NK-92 (cell line): Measurements from ENCODE around the gene XXYLT1.

Experiments
- DNase-seq: peaks from one replicate; lab custom pipeline; 2025; ENCODE audit not compliant: unreplicated experiment; lab: John Stamatoyannopoulos, UW

XXYLT1 gene

DNA sequence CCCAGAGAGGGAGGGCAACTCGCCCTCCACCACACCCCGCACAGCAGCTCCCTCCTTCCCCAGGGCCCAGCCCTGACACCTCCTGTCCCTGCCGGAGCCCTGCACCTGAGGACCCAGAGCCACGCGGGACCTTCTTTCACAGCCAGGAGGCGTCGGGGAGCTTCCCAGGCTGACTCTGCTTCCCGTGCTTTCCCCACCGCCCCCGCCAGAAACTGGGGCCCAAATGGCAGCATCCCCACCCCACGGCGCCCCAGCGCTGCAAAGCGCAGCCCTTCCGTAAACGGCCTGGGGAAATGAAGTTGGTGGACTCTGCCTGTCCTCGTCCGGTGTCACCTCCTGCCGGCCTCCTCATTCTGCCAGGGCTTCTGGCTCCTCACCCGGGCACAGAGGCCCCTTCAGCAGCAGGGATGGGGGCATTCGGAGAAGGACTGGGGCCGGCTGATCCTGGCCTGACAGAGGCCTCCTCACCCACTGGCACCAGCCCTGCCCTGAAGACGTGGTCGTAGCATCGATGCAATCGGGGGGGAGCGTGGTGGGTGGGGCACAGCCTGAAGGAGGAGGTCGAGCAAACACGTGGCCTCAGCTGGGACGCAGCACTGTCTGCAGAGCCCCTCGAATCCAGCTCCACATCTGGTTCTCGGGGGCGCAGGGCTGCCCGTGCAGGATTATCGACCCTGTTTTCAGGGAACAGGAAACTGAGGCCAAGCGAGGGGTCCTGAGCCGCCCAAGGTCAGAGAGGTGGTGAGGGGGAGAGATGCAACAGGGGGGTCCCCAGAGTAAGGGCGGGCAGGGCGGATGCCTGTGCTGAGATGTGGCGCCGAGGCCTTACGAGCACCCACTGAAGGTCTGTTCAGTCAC lies 235.4 kb downstream of the XXYLT1 start:
- no peak for DNase-seq

DNA sequence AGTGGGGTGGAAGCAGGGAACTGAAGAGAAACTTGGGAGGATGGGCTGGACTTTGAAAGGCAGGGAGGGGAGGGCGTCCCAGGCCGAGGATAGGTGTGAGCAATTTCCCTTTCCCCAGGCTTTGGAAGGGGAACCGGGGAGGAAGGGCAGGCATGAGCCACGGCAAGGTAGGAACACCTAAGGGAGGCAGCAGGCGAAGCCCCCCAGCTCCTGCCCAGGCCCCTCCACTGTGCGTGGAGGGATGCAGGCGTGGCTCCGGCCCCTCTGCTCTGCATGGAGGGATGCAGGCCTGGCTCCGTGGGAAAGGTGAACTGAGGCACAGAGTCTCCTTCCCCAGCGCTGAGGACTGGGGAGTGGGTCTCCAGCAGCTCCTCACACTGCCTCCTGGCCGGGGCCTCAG lies 236.4 kb downstream of the XXYLT1 start:
- no peak for DNase-seq

DNA sequence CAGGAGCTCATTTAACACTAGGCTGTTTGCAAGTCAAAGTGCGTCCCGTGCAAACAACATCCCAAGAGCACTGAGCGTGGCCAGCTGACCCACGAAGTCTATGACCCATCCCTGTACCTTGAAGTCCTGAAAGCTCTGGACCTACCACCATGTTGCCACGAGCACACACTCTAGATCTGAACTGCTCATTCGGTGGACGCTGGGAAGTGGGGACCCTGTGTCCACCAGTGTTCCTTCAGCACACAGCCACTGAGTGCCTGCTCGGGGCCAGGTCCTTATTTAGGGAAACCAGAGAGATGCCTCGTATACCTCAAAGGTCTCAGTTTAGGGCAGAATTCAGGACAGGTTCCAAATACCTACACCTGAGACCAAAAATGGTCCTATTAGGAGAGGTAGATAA lies 236.9 kb downstream of the XXYLT1 start:
- DNase-seq, result no peak

DNA sequence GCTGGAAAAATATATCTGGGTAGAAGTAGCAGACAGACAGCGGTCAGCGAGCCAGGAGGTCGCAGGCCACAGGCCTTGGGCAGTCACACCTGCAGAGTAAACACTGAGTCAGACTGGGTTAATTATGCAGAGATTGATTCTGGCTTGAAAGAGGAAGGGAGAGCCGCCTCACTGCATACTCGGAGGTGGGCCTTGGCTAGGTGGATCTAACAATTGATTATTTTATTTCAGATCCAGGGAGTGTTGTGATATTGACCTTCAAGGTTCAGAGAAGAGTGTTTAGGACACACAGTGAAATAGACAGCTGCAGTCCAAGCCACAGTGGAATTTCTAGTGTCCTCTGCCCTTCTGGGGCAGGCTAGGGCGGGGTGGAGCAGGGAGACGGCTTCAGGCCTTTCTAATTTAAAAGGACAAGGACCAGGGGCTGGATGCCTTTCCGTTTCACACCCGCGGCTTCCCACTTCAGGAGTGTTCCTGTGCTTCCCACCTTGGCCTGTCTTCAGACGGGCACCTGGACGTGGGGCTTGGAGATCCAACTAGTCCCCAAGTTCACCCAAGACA lies 237.3 kb downstream of the XXYLT1 start:
- DNase-seq, result no peak

DNA sequence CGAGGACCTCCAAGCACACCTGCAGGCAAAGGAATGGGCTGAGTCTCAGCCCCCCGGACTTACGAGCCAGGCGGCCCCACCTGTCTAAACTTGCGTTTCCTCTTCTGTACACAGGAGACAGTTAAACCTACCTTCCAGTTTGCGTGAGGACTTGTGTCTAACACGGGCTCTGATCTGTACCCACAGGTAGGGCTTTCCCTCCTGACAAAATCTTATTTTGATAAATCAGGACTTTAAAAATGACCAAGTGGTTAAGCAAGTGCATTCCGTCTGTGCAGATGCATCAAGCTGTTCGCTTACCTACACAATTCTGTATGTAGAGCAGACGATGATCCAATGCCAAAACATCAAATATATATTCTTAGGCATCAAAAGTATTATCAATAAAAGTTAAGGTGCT lies 238.0 kb downstream of the XXYLT1 start:
- no peak for DNase-seq

DNA sequence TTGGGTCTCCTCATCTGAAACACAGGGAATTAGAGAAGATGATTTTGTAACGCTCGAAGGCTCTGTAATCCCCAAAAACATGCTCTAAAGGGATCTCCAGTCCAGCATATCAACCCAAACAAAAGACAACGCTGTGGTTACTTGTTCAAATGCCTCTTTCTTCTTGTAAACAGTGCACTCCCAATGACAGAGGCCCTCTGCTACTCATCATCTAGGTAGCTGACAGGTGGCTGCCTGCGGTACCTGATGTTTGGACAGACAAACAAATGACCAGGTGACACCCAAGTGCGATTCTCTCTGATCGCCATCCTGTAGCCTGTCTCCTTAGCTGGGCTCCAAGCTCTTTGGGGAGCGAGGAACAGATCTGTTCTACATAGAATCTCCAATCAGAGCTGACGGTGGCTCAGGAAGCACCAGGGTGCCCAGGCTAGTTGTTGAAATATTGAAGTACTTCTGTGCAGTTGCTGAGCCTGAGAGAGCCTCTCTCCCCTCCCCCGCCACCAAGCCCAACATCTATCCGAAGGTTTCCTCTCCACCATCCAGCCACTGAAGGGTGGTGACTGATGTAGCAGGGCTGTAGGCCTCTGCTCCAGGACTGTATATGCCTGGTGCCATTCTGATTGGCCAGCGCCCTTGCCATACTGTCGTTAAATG lies 238.7 kb downstream of the XXYLT1 start:
- DNase-seq, result no peak

DNA sequence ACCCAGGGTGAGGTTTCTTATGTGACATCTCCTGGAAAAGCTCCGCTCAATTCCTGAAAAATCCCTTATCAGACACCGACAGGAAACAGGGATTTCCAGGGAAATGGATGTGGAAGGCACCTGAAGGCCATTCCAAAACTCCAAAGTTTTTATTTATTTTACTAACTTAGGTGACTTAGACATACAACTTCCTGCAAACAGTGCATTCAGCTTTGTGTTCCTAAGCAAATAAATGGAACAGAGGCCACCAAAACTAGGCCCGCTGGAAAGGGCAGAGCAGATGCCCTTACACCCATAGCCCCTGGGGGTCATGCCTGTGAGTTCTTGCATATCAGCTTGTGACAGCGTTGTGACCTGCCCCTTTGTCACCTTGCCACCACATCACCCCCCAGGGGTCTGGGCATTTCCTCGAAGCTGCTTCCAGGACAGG lies 239.4 kb downstream of the XXYLT1 start:
- DNase-seq, result no peak

DNA sequence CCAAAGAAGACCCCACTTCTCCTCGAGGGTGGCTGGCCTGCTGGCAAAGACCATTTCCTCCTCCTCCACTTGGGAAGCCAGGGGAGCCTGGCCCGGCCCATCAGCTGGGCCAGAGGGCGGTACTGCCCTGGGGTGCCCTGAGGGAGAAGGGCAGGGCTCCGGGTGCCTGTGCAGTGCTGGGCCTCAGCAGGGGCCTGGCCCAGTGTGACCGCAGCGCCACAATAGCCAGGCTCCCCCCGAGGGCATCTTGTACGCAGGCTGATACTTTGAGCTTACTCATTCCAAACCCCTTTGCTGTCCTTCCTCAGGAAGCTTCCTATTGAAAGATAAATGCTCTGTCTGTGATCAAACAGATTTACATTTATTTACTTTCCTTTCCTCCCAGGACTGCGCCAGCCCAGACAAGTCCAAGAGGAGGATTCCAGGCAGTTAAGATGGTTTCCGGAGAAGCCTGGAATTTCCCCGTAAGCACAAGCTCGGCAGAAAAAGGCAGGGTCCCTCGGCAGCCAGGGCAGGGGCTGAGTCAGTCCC lies 240.1 kb downstream of the XXYLT1 start:
- no peak for DNase-seq

DNA sequence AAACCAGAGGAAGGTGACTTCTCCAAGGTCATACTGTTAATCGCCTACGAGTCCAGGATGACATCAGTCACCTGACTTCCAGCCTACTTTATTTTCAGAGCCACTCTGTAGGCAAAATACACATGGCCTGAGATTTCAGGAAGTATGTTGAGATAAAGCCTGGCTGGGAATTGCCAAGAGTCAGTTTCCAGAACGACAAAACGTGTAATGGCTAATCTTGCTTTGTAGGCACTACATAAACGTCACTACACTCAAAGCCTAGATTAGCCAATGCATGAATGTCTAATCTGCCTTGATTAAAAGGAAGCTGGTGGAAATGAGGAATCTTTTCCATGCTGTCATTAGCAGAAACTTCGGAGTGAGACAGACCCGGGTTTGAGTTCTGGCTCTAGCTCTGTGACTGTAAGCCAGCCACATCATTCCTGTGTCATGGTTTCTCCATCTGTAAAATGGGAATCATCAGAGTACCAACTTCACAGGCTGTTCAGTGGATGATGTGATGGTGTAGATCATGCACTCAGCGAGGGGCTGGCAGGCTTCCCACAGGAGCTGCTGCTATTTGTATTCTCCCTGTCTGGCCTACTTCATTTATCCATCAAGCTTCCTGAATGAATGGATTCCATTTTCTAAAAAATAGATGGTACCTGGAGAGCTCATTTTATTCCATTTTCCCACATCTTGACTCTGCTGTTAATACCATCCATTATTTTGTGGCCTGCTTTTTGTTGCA lies 241.9 kb downstream of the XXYLT1 start:
- no peak for DNase-seq

DNA sequence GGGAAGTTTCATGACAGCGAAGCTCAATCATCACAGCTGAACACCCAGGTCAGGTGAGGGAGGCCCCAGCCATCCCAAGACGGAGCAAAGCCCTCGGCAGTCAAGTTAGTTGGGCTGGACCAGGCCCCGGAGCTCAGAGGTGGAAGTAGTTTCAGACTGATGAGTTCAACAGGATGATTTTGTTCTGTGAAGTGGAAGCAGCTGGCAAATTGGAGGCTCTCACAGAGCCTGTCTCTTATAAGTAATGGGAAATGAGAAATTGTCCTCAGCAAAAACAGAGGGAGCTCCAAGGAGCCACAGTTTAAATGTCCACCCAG lies 245.1 kb downstream of the XXYLT1 start:
- DNase-seq, result no peak

DNA sequence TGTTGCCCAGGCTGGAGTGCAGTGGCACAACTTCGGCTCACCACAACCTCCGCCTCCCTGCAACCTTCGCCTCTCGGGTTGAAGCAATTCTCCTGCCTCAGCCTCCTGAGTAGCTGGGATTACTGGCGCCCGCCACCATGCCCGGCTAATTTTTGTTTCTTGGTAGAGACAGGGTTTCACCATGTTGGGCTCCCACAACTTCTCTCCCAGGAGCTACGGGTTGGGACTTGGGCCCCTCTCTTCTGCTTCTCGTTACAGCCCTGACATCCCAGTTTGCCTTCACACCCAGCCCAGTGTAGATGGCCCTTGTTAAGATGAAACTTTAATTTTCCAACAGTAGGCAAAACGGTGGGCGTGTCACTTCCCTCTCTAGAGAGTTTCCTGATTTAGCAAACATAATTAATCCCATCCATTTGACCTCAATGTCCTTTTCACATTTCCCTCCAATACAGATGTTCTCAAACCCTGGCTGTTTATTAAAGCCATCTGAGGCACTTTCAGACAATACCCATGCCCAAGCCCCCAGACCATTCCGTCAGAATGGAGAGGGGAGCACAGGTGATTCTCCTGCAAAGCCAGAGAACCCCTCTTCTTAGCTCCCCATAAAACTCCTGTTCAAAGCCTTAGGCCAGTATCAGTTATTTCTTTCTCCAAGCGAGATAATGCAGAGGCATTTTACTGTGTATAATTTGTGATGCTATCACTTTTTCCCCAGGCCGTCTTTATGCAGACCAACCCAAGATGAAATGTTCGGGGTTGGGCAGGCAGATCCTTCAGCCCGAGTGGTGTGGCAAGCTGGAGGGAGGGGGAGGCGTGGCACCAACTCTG lies 245.7 kb downstream of the XXYLT1 start:
- no peak for DNase-seq

DNA sequence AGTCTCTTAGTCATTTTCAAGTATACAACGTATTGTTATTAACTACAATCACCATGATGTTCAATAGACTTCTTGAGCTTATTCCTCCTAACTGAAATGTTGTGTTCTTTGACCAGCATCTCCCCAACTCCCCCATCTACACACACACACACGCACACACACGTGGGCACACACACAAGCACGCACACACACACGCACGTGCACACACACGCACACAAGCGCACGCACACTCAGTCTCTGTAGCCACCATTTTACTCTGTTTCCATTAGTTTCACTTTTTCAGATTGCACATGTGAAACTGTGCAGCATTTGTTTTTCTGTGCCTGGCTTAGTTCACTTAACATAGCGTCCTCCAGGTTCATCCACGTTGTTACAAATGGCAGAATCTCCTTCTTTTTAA lies 247.0 kb downstream of the XXYLT1 start:
- no peak for DNase-seq

DNA sequence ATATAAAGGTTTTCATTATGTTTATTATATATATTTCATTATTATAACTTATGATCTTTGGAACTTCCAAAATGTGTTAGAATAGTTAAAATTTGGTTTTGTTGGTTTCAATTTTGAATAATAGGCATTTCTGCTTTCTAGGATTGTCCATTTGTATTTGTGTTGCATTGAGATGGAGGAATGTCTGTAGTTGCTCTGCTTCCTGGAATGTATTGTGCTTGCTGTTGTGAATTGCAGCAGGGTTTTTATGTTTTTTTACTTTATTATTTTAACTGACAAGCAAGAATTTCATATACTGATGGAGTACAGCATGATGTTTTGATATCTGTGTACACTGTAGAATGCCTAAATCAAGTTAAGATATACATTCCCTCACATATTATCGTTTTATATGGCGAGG lies 247.4 kb downstream of the XXYLT1 start:
- DNase-seq, result no peak

DNA sequence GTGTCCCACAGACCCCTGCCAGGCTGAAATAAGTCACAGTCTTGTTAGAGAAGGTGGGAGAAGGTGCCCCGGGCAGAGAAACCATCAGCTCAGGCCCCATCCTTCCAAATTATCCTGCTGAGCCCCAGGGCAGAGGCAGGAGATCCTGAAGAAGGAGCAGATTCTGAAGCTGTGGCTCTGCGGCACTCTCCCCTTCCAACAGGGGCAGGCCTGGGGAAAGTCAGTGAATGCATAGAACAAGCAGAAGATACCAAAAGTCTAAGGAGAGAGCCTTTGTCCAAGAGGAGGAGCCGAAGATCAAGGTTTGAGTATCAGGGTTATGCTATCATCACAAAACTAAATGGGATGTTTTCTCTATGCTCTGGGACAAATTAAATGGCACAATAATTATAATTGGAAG lies 249.3 kb downstream of the XXYLT1 start:
- DNase-seq, result no peak

DNA sequence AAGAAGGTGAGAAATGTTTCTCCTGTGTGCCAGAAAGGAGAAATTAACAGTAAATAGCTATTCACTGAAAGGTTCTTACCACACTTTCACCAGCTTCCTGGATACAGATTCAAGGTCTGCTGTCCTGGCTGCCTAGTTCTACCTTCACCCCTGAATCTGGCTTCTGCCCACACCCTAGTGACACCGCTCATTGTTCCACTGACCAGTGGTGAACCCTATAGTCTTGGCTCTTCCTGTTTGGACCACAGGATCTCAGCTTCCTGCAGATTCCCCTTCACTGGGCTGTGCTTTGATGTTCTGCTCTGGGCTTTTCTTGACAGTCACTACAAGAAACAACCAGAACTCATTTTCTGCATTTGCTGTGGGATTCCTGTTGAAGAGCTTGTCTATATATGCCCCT lies 250.0 kb downstream of the XXYLT1 start:
- no peak for DNase-seq

DNA sequence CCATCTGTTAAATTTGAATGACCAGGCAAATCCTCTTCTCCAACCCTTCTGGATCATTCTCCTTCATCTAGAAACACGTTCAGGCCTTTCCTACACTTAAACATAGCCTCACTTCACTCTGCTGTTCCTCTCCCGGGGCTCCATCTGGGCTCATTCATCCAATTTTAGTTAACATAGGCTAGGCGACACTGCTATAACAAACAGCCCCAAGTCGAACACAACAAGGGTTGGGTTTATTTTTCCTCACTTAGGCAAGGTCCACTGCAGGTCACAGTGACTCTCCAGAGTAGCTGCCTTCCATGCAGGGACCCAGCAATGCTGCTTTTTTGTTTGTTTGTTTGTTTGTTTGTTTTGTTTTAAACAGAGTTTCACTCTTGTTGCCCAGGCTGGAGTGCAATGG lies 250.8 kb downstream of the XXYLT1 start:
- no peak for DNase-seq

DNA sequence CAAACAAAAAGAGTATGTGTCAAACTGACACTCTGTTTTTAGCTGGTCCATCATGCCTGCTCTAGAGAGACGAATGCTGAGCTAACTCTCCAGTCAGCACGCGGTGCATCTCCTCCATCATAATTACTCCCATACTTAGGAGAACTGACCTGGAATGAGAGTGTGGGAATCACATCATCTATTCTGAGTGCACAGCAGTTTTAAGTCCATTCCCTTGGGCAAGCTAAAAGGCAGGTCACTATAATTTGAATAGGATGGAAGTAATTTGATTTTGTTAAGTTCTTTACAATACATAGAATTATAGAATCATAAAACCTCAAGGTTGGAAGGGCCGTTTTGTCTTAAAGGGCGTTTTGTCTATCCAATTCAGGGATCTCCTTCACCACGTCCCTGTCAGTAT lies 251.6 kb downstream of the XXYLT1 start:
- no peak for DNase-seq
